HL-60/S4 (cell line): ENCODE results near the gene VWA3A.
"Not testable (repeated sequence)": the region's sequence is repeated elsewhere in the genome, so short reads cannot be mapped to it uniquely, and the experiment has no call there.

Experiments
- in situ Hi-C: fragments of 300-500 bp; cut with MboI; formaldehyde crosslinking; loops from 2 replicates; pipeline ENCODE4 v1.14.3; 2022; ENCODE audit warnings: low sequenced_read_pairs

The VWA3A gene

DNA sequence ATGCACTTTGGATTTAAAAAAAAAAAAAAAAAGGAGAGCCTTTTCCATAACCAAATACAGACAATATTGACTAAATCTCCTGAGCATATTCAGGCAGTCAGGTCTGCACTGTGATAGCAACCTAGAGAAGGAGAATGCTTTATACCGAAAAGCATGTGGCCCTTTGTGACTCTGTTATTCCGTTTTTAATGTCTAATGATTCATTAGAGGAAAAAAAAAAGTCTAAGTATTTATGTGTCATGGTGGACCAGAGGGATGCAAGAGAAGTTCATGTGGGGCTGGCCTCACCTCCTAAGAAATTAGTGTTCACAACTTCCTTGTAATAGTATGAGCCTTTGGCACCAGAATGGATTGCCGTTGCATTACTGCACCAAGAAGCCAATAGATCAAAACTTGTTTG is 11.3 kb upstream of the VWA3A start:
- in situ Hi-C loops = no loop called here

DNA sequence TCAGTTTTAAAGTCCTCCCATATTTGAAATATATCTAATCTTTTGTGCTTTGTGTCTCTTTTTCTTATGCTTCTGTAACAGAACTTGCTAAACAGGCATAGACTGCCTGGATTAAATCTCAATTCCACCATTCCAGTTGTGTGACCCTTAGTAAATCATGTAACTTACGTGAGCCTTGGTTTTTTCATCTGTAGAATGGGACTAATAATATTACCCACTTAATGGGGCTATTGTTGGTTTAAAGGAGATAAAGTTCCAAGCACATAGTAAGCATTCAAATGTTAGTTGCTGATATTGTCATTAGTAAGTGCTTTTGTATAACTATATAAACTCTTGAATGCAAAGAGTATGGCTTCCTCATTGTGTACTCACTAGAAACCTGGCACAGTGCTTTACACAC is 5.9 kb upstream of the VWA3A start:
- in situ Hi-C loops = no loop called here

DNA sequence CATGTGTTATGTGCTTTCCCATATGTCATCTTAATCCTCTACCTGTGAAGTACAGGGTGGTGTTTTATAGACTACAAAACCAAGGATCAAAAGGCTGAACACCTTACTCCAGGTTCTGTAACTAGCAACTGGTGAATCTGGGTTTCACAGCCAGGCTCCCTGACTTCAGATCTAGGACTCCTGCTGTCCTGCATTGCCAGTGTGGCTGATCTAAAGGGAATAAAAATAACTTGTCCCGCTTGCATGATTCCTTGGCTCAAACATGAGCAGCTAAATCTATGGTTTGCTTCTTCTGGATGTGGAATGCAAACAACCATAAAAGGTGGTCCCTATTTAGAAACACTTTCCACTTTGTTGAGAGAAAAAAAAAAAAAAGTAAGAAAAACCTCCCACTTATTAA is 3.7 kb upstream of the VWA3A start:
- in situ Hi-C loops = no loop called here

DNA sequence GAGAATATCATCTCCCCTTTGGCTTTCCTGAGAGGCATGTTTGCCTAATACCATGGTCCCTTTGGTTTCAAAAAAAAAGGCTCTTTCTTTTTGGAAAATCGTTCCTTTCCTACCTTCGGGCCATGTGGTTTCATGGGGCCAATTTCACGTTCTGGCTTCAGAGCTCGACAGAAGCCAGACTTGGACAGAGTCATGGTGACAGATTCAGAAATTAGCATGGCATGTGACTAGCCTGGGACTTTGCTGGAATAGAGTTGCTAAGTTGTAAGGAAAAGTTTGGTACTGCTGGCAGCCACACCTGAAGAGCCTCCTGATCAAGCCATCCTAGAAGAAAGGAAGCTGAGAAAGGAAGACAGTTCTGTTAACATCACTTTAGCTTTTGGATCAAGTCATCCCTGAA is 2.4 kb upstream of the VWA3A start:
- in situ Hi-C loops = no loop called here

DNA sequence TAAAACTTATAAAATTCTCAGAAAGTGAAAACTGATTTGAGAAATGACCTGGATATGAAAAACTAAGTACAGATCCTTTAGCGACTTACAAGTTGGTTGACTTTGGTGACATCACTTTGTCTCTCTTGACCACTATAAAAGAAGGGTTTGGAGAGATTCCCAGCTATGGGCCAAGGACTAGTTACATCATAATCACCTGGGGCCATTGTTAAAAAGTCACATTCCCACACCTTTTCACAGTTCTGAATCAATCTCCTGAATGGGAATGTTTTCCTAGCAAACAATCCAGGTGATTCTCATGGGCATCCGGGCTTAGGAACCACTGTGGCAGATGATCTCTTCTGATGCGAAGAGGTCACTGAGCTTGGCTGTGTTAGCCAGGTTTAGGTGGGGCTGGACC is 620 bp upstream of the VWA3A start:
- in situ Hi-C loops = no loop called here

DNA sequence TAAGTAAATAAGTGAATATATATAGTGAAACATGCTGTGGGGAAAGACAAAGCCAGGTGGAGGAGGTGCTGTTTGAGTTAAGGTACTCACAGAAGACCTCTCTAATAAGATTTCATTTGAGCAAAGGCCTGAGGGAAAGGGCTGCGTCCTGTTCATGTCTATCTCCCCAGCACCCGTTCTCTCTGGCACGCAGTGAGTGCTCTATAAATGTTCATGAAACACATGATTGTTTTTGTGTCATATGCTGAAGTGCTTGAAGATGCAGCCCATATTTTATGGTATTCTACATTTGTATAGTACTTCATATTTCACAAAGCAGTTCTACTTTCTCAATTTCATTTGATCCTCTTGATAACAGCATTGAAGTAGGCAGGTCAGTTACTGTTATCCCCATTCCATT is 990 bp downstream of the VWA3A start:
- in situ Hi-C loops = no loop called here

DNA sequence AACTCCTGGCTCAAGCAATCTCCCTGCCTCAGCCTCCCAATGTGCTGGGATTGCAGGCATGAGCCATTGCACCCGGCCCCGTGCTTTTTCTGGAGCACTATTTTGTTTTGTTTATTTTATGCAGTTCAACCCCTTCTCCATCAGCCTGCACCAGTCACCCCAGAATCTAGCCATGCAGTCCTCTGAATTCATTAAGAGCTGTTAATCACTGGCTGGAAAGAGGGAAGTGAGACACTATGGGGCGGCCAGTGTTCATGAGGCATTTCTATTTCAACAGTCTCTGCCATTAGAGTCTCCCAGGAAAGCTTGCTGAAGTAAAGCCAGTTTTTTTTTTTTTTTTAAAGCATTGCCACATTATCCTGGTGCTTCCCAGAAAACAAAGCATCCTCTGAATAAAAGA is 1.7 kb downstream of the VWA3A start:
- in situ Hi-C loops = no loop called here

DNA sequence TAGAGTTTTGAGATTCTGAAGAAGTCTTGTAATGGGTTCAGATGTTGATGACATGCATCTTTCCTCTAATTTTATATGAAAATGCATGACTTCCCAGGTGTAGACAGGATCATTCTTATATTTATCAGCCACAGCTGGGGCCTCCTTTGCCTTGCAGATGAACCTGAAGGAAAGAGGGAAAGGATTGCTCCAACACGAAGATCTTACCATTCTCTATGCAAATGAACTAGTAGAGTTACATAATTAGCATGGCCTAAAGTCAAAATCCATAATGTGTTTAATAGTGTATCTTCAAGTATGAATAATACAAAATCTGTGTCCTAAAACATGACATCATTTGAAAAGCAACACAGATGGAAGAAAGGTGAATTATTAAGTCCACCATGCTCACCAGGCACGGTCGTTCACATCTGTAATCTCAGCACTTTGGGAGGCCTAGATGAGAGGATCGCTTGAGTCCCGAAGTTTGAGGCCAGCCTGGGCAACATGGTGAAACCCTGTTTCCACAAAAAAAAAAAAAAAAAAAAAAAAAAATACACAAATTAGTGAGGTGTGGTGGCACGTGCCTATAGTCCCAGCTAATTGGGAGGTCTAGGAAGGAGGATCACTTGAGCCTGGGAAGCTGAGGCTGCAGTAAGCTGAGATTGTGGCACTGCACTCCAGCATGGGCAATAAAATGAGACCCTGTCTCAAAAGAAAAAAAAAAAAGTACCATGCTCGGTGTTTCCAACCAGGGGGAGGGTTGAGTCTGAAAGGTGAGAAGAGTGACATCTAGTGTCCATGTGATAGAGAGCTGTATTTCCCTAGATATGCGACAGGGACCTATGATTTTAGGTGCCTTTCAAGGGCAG is 6.3 kb downstream of the VWA3A start:
- in situ Hi-C loops = no loop called here

DNA sequence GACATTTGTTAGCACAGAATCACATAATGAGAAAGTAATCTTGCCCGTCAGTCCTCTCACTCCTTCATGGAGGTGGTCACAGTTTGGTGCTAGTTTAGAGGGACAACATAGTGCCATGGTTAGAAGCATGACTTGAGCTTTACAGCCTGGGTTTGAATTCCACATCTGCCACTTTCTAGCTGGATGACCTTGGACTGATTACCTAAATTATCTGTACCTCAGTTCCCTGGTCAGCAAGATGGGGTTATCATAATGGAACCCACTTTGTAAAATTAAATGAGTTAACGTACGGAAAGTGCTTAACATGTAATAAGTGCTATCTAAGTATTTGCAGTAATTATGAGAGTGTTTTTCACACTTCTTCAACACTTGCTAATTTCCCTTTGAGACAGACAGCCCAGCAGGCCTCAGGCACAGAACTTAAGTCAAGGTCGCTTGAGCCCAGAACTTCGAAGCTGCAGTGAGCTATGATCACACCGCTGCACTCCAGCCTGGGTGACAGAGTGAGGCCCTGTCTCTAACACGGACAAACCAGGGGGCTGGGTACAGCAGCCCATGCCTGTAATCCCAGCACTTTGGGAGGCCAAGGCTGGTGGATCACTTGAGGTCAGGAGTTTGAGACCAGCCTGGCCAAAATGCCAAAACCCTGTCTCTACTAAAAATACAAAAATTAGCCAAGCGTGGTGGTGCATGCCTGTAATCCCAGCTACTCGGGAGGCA is 7.1 kb downstream of the VWA3A start:
- in situ Hi-C loops = no loop called here

DNA sequence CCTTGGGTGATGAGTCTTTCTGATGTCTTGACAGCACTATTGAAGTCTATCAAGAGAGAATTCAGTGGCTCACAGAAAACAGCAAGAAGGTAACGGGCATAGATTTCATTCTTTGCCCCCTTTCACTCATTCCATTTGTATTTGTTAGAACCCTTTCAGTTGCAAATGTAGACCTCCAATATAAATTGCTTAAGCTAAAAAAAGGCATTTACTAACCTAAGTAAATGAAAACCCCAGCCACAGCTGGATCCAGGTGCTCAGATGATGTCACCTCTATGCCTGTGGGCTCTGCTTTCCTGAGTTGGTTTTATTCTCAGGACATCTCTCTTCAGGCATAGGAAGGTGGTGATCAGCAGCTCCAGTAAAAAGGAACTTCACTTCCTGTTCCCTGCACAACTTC is 11.1 kb downstream of the VWA3A start:
- in situ Hi-C loops = no loop called here

DNA sequence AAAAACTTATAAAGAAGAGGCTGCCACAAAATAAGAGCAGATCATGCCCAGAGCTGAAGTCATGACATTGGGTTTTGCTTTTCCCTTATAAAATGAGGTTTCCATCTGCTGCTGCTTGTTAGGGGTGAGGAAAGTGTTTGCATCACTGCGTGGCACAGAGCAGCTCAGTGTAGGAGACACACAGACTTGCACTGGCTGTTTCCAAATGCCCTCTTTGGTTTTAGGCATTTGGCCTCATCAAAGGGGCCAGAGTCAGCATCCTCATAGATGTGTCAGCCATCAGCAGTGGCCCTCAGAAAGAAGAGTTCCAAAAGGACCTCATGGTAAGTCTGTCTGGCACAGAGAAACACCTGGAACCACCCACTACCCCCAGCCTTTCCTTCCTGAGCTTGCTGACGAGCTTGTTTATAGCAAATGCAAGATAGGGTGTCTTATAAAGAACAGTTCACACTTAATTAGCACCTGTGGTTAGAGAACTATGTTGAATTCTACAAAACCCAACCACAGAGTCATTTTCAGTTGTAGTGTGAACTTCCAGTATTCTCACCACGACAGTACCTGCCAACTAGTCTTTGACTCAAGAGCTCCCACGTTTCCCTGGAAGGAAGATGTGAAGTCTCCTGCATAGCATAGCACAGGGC is 17.0 kb downstream of the VWA3A start:
- in situ Hi-C loops = no loop called here

DNA sequence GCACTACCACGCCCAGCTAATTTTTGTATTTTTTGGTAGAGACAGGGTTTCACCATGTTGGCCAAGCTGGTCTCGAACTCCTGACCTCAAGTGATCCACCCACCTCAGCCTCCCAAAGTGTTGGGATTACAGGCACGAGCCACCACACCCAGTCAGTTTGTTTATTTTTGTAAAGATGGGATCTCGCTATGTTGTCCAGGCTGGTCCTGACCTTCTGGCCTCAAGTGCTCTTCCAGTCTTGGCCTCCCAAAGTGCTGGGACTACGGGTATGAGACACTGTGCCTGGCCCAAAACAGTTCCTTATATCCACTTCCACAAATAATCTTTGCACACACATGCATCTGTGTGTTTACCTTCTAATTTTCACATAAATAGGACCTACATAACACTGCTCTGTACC is 19.3 kb downstream of the VWA3A start:
- in situ Hi-C loops = not testable (repeated sequence)

DNA sequence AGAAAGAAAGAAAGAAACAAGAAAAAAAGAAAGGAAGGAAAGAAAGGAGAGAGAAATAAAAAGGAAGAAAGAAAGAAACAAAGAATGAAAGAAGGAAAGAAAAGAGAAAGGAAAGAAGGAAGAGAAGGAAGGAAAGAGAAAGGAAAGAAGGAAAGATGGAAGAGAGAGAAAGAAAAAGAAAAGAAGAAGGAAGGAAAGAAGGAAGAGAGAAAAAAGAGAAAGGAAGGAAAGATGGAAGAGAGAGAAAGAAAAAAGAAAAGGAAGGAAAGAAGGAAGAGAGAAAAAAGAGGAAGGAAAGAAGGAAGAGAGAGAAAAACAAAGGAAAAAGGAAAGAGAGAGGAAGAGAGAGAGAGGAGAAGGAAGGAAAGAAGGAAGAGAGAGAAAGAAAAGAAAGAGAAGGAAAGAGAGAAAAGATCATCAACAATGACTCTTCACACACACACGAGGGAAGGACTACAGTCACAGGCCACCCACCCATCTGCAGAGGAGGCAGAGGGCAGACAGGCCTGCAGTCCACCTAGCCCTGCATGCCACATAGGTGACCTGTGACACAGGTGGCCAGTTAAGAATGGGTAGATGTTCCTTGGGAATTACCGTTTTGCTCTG is 23.9 kb downstream of the VWA3A start:
- in situ Hi-C loops = no loop called here

DNA sequence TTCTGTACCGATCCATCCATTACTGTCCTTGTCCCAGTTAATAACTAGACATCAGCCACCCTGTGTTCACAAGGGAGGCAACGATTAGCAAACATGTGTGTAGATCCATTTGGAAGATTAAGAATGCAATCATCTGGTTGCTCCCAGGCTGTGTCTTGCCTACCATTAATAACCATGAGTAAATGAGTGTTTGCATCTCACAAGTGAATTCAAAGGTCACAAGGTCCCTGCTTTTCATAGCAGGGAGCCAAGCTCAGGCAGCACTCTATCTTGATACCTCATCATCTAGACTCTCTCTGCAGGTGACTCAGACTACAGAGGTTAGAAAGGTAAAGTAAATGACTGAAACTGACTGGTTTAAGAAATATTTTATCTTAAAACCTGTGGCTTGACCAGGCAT is 25.3 kb downstream of the VWA3A start:
- in situ Hi-C loops = no loop called here

DNA sequence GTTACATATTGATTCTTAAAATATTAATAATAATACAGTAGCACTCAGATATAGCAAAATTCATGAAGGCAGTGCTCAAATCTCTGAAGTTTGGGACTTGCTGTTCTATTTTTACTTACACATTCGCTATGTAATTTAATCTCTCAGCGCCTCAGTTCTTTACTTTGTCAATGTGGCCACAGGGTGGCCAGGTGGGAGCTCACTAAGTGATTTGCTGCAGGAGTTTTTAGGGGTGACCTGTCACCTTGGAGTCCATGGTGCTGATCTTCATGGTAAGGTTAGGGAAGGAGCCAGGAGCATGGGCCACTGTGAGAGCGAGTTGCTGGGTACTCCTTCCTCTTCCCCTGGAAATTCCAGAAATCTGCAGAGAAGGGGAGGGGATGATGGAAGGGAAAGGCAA is 28.1 kb downstream of the VWA3A start:
- in situ Hi-C loops = no loop called here

DNA sequence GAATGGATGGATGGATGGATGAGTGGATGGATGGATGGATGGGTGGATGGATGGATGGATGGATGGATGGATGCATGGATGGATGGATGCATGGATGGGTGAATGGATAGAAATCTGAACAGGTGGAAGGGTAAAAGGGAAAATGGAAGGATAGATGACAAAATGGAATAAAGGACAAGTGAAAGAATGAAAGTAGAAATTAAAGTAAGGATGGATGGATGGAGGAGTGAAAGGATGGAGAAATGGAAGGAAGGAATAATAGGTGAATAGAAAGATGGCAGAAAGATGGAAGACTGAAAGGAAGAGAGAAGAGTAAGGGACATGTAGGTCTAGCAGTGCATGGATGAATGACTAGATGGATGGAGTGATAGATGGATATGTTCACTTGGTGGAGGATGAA is 29.9 kb downstream of the VWA3A start:
- in situ Hi-C loops = no loop called here

DNA sequence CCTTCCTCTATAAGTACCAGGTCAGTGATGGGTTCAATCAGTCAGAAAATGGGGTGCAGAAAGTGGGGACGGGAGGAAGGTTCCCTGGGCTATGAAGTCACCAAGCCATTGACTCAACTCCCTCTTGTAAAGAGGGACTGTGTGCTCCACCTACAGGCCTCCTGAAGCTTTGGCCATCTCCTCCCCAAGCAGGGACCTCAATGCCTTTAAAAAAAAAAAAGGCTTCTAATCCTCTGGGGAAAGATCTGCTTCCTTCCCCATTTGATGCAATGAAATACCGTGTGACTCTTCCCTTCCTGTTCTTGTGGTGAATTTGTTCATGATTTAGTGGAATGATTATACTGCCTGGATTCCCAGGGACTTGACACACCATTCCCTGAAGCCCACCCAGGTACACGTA is 30.8 kb downstream of the VWA3A start:
- in situ Hi-C loops = no loop called here

DNA sequence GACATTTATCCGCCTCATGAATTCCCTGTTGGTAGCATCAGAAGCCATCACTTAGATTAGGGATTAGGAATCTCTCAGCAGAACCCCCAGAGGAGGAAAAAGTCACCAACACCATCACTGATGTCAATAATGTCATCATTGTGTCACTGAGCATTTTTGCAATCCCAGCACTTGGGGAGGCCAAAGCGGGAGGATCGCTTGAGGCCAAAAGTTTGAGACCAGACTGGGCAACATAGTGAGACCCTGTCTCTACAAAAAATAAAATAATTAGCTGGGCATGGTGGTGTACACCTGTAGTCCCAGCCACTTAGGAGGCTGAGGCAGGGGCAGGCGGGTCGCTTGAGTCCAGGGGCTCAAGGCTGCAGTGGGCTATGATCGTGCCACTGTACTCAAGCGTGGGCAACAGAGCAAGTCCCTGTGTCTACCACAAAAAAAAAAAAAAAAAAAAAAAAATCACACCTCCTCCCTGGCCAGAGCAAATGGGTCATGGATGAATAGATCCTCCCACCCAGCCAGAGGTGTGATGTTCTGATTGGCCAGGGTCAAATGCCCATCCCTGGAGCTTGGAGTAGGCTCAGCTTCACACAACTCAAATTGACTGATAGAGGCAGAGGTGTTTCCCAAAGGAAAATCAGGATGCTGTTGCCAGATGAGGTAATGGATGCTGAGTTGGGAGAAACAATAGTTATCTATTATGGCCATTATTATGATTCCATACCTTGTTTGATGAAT is 31.6 kb downstream of the VWA3A start:
- in situ Hi-C loops = no loop called here

DNA sequence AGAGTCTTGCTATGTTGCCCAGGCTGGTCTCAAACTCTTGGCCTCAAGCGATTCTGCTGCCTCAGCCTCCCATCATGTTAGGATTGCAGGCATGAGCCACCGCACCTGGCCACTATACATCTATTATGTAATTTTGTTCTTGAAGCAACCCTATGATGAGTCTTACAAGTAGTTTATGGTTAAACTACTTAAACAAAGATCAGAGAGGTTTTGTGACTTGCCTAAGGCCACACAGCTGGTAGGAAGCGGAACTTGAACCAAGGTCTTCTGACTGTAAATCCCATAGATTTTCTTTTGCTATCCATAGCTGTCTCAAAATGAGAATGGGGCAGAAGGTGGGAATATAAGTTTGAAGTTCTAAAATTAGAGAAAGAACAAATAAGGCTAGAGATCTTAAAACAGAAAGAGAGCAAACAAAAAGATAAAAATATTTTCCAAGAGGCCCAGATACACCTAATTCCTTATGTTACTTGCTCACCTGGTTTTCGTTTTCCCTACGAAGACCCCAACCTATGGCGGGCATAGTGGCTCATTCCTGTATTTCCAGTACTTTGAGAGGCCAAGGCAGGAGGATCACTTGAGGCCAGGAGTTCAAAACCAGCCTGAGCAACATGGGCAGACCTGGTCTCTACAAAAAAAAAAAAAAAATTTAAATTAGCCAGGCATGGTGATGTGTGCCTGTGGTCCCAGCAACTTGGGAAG is 32.4 kb downstream of the VWA3A start:
- in situ Hi-C loops = no loop called here

DNA sequence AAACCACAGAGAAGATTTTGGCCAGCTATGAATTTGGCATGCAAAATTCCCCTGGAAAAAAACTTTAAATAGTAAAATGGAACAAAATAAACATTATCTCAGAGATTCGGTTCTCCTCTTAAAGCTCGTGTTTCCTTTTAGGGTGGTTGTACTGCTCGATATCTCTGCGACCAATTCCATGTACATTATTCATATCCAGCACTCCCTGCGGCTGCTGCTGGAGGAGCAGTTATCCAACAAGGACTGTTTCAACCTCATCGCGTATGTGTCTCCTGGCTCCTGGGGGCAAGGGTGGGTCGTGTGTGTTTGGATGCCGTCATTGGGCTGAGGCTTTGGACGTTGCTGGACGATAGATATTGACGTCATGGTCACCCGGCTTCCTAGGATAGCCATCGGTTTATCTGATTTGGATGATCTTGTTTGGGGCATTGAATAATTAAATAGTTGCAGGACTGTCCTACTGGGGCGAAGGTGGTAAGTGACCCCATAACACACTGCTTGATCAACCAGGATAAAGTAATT is 33.8 kb downstream of the VWA3A start:
- in situ Hi-C loops = no loop called here
